ENCODE results near the gene PRKAA1. TPM values are rescaled to one million over a fixed set of nuclear protein-coding genes. Genes with fewer than 3 reads are reported as not detected.

PRKAA1 gene
- total RNA-seq, 1 experiment from 2014 or later = 31.2 TPM

GRCh38 chr5:40834849-40835787 is 36.9 kb upstream of the PRKAA1 start, which contains the start of gene RPL37 (continued):
- TF ChIP-seq NFE2L1 (CRISPR knock-in tag; IDR thresholded peaks at IDR 0.05) (peak; percentile 9; the same call in 1 of the 2 replicates), OVOL2 (CRISPR knock-in tag; IDR thresholded peaks at IDR 0.05; ENCODE audit: borderline replicate concordance) (no peak; the same call in 1 of the 2 replicates), FOXK1 (CRISPR knock-in tag; IDR thresholded peaks at IDR 0.05) (peak; percentile 78), SMAD4 (CRISPR knock-in tag; IDR thresholded peaks at IDR 0.05) (no peak), GRHL2 (CRISPR knock-in tag; IDR thresholded peaks at IDR 0.05; ENCODE audit: insufficient replicate concordance, severe bottlenecking) (no peak), ZNF138 (CRISPR knock-in tag; conservative IDR thresholded peaks at IDR 0.05) (no peak), ZNF532 (CRISPR knock-in tag; IDR thresholded peaks at IDR 0.05; ENCODE audit: borderline replicate concordance) (no peak), ZNF121 (CRISPR knock-in tag; IDR thresholded peaks at IDR 0.05) (no peak)
- TF ChIP-seq, protein P1, sequence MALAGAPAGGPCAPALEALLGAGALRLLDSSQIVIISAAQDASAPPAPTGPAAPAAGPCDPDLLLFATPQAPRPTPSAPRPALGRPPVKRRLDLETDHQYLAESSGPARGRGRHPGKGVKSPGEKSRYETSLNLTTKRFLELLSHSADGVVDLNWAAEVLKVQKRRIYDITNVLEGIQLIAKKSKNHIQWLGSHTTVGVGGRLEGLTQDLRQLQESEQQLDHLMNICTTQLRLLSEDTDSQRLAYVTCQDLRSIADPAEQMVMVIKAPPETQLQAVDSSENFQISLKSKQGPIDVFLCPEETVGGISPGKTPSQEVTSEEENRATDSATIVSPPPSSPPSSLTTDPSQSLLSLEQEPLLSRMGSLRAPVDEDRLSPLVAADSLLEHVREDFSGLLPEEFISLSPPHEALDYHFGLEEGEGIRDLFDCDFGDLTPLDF (CRISPR knock-in tag; IDR thresholded peaks at IDR 0.05) = peak; percentile 75; the same call in 1 of the 2 replicates
- TF ChIP-seq, protein P2, sequence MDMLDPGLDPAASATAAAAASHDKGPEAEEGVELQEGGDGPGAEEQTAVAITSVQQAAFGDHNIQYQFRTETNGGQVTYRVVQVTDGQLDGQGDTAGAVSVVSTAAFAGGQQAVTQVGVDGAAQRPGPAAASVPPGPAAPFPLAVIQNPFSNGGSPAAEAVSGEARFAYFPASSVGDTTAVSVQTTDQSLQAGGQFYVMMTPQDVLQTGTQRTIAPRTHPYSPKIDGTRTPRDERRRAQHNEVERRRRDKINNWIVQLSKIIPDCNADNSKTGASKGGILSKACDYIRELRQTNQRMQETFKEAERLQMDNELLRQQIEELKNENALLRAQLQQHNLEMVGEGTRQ (CRISPR knock-in tag; IDR thresholded peaks at IDR 0.05) = no peak
- TF ChIP-seq, protein P3, sequence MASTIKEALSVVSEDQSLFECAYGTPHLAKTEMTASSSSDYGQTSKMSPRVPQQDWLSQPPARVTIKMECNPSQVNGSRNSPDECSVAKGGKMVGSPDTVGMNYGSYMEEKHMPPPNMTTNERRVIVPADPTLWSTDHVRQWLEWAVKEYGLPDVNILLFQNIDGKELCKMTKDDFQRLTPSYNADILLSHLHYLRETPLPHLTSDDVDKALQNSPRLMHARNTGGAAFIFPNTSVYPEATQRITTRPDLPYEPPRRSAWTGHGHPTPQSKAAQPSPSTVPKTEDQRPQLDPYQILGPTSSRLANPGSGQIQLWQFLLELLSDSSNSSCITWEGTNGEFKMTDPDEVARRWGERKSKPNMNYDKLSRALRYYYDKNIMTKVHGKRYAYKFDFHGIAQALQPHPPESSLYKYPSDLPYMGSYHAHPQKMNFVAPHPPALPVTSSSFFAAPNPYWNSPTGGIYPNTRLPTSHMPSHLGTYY (CRISPR knock-in tag; IDR thresholded peaks at IDR 0.05) = 0 out of 2 replicates have a peak, but pooled peaks have one; percentile 2
- TF ChIP-seq, protein P4, sequence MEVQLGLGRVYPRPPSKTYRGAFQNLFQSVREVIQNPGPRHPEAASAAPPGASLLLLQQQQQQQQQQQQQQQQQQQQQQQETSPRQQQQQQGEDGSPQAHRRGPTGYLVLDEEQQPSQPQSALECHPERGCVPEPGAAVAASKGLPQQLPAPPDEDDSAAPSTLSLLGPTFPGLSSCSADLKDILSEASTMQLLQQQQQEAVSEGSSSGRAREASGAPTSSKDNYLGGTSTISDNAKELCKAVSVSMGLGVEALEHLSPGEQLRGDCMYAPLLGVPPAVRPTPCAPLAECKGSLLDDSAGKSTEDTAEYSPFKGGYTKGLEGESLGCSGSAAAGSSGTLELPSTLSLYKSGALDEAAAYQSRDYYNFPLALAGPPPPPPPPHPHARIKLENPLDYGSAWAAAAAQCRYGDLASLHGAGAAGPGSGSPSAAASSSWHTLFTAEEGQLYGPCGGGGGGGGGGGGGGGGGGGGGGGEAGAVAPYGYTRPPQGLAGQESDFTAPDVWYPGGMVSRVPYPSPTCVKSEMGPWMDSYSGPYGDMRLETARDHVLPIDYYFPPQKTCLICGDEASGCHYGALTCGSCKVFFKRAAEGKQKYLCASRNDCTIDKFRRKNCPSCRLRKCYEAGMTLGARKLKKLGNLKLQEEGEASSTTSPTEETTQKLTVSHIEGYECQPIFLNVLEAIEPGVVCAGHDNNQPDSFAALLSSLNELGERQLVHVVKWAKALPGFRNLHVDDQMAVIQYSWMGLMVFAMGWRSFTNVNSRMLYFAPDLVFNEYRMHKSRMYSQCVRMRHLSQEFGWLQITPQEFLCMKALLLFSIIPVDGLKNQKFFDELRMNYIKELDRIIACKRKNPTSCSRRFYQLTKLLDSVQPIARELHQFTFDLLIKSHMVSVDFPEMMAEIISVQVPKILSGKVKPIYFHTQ (CRISPR knock-in tag; IDR thresholded peaks at IDR 0.05) = peak; percentile 84; the same call in 1 of the 2 replicates

DNA sequence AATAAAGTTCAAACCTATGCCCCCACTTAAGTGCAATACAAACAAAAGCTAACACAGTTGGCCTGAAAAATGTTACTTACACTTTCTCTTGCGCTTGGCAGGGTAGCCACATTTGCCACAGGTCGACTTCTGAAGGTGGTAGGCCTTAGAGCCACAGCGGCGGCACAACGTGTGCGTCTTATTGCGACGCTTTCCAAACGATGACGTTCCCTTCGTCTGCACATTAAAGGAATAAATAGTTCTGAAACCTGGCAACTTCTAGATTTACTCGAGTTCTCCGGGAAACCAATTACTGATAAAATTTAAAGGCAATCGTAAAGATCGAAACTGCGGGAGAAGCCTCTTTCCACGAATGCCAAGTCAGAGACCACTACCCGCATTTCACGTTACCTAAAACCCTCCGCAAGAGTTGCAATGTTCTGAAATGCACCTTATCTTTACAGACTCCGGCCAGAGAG is 36.2 kb upstream of the PRKAA1 start:
- ATAC-seq = no peak
- CTCF ChIA-PET = no interaction called here

More for the DNA sequence above, 36.2 kb upstream of the PRKAA1 start:
- peaks cover 56% of the 10 kb centered on the region for H3K36me3 Mint-ChIP-seq
- POLR2A ChIA-PET = interaction anchor here (0.9 kb wide), 1 partner anchor 9 kb away, joined by 3 read pairs; no protein-coding TSS in a partner anchor
- peak overlapping the region; percentile 100 for H3K4me3 Mint-ChIP-seq
- TF ChIP-seq FOXK1 (CRISPR knock-in tag; IDR thresholded peaks at IDR 0.05) (0 out of 2 replicates have a peak, but pooled peaks have one; percentile 41), ZNF532 (CRISPR knock-in tag; IDR thresholded peaks at IDR 0.05; ENCODE audit: borderline replicate concordance) (no peak)
- TF ChIP-seq, protein P3 (CRISPR knock-in tag; IDR thresholded peaks at IDR 0.05) = 0 out of 2 replicates have a peak, but pooled peaks have one; percentile 13
- no peak for DNase-seq (ENCODE audit: low spot score)
- H3K4me1 Mint-ChIP-seq = peaks cover 43% of the 10 kb centered on the region
- H3K27ac Mint-ChIP-seq = peak overlapping the region; percentile 99
- no peaks in the 10 kb centered on the region for H3K9me3 Mint-ChIP-seq
- no peaks in the 10 kb centered on the region for H3K27me3 Mint-ChIP-seq (ENCODE audit: low read depth)

Measured in WTC11 (cell line).